MCF 10A (cell line): ENCODE measurements around the gene KRTAP12-2. TPM values are rescaled to one million over a fixed set of nuclear protein-coding genes. Genes with fewer than 3 reads are reported as not detected.
"Not testable (repeated sequence)": the region's sequence is repeated elsewhere in the genome, so short reads cannot be mapped to it uniquely, and the experiment has no call there.

ENCODE experiments used
- BruUV-seq: library from RNA; stranded (reverse); fragments of 400-500 nt; replicated peaks from 2 replicates; lab custom pipeline; 2021; lab: Mats Ljungman, UMichigan
- CTCF ChIA-PET: fragments of 300-600 bp; sonication (Branson Sonifier 250); formaldehyde crosslinking; extraction: SDS; loops from one replicate; lab custom pipeline; 2021; ENCODE audit warnings: antibody characterized with exemption, inconsistent platforms; lab: Yijun Ruan, JAX
- POLR2A ChIA-PET: fragments of 300-600, 350-650 bp; sonication (Branson Sonifier 250); formaldehyde crosslinking; extraction: SDS; loops from one replicate; lab custom pipeline; 2020; ENCODE audit warnings: antibody characterized with exemption, inconsistent platforms; lab: Yijun Ruan, JAX
- DNase-seq: peaks from one replicate; pipeline ENCODE4 v3.0.0-alpha.2; 2018; ENCODE audit not compliant: unreplicated experiment
- H3K27ac Mint-ChIP-seq: one replicate; pipeline ENCODE4 v1.8.0; 2022; ENCODE audit warnings: mild to moderate bottlenecking, low read depth, mixed read lengths; ENCODE audit not compliant: unreplicated experiment
- H3K27me3 Mint-ChIP-seq: one replicate; pipeline ENCODE4 v1.8.0; 2022; ENCODE audit warnings: mixed read lengths; ENCODE audit not compliant: insufficient read depth, unreplicated experiment
- H3K36me3 Mint-ChIP-seq: one replicate; pipeline ENCODE4 v1.8.0; 2022; ENCODE audit warnings: mild to moderate bottlenecking, moderate library complexity, mixed read lengths; ENCODE audit not compliant: insufficient read depth, unreplicated experiment
- H3K4me1 Mint-ChIP-seq: one replicate; pipeline ENCODE4 v1.8.0; 2022; ENCODE audit warnings: mixed read lengths; ENCODE audit not compliant: insufficient read depth, unreplicated experiment
- H3K4me3 Mint-ChIP-seq: one replicate; pipeline ENCODE4 v1.8.0; 2022; ENCODE audit warnings: mild to moderate bottlenecking, moderate library complexity, mixed read lengths; ENCODE audit not compliant: unreplicated experiment
- H3K9me3 Mint-ChIP-seq: one replicate; pipeline ENCODE4 v1.8.0; 2022; ENCODE audit warnings: mixed read lengths; ENCODE audit not compliant: unreplicated experiment
- intact Hi-C: fragments of 100-400 bp; cut with micrococcal nuclease; formaldehyde crosslinking; loops from 2 replicates; pipeline ENCODE4 v1.14.1; 2022
- total RNA-seq: library from RNA; stranded (reverse); gene quantifications from 2 replicates; pipeline ENCODE4 v1.2.3, GENCODE V29; 2022
- TF ChIP-seq, protein P1 (sequence below): fragments of 200-600 bp; IDR thresholded peaks from one replicate; pipeline ENCODE4 v1.8.0; 2022; ENCODE audit warnings: antibody characterized with exemption, mild to moderate bottlenecking; ENCODE audit not compliant: unreplicated experiment

KRTAP12-2 gene
- total RNA-seq, 1 experiment from 2014 or later: not detected

DNA sequence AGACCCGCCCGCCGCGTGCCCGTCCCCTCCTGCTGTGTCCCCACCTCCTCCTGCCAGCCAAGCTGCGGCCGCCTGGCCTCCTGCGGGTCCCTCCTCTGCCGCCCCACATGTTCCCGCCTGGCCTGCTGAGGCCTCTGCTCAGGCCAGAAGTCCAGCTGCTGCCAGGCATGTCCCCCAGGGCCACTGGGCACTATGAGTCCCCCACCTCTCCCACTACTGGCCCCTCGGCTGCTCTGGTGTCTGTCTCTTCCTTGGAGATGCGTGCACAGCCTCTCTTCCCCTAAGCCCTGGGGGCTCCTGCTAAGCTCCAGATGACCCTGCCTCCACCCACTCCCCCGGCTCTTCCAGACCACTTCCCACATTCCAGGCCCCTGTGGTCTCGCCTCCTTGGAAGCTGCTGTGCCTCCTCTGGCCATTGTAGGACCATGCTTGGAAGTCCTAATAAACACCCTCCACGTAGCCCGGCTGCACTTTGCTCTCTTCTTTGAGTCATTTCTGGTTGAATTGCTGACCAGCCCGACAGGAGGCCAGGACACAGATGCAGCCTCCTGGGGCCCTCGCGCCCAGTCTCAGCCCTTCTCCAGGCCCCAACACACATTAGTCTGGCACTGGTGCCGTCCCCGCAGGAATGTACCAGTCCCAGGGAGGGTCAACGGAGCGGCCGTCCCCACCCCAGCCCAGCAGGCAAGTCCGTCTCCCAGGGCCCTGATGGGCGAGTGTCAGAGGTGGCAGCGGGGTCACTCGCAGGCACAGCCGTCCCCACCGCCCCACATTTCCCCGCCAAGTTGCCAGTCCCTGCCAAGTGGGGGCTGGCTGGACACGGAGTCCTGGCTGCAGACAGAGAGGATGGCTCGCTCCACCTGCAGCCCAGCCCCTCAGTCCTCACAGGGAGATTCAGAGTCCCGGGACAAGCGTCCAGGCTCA is 31.3 kb upstream of the KRTAP12-2 start:
- intact Hi-C loops: no loop called here
- Mint-ChIP-seq H3K4me1 (no peaks in the 10 kb centered on the region), H3K36me3 (no peaks in the 10 kb centered on the region), H3K9me3 (peaks cover 10% of the 10 kb centered on the region), H3K27me3 (peaks cover 63% of the 10 kb centered on the region), H3K4me3 (no peak overlapping the region), H3K27ac (no peak overlapping the region)
- DNase-seq: no peak
- no TSS peak for BruUV-seq
- ChIA-PET POLR2A (interaction anchor here (0.7 kb wide), 1 partner anchor 963 kb away, joined by 3 read pairs; no protein-coding TSS in a partner anchor), CTCF (no interaction called here)
- TF ChIP-seq, protein P1, sequence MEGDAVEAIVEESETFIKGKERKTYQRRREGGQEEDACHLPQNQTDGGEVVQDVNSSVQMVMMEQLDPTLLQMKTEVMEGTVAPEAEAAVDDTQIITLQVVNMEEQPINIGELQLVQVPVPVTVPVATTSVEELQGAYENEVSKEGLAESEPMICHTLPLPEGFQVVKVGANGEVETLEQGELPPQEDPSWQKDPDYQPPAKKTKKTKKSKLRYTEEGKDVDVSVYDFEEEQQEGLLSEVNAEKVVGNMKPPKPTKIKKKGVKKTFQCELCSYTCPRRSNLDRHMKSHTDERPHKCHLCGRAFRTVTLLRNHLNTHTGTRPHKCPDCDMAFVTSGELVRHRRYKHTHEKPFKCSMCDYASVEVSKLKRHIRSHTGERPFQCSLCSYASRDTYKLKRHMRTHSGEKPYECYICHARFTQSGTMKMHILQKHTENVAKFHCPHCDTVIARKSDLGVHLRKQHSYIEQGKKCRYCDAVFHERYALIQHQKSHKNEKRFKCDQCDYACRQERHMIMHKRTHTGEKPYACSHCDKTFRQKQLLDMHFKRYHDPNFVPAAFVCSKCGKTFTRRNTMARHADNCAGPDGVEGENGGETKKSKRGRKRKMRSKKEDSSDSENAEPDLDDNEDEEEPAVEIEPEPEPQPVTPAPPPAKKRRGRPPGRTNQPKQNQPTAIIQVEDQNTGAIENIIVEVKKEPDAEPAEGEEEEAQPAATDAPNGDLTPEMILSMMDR: no peak

DNA sequence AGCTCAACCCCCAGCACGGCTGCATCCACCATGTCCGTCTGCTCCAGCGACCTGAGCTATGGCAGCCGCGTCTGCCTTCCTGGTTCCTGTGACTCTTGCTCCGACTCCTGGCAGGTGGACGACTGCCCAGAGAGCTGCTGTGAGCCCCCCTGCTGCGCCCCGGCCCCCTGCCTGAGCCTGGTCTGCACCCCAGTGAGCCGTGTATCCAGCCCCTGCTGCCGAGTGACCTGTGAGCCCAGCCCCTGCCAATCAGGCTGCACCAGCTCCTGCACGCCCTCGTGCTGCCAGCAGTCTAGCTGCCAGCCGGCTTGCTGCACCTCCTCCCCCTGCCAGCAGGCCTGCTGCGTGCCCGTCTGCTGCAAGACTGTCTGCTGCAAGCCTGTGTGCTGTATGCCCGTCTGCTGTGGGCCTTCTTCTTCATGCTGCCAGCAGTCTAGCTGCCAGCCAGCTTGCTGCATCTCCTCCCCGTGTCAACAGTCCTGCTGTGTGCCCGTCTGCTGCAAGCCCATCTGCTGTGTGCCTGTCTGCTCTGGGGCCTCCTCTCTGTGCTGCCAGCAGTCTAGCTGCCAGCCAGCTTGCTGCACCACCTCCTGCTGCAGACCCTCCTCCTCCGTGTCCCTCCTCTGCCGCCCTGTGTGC is 30.6 kb upstream of the KRTAP12-2 start, which contains the start of gene KRTAP10-12:
Gene KRTAP10-12 (plus strand): TSS at position 1 of the 639 bp plus-strand sequence. CDS start 30 bp downstream, at position 31.
- CTCF ChIA-PET, H3K36me3 Mint-ChIP-seq, intact Hi-C loops, H3K4me3 Mint-ChIP-seq, POLR2A ChIA-PET, H3K27ac Mint-ChIP-seq, DNase-seq, H3K4me1 Mint-ChIP-seq, BruUV-seq: not testable (repeated sequence)
- Mint-ChIP-seq H3K9me3 (peaks cover 18% of the 10 kb centered on the region), H3K27me3 (peaks cover 55% of the 10 kb centered on the region)

DNA sequence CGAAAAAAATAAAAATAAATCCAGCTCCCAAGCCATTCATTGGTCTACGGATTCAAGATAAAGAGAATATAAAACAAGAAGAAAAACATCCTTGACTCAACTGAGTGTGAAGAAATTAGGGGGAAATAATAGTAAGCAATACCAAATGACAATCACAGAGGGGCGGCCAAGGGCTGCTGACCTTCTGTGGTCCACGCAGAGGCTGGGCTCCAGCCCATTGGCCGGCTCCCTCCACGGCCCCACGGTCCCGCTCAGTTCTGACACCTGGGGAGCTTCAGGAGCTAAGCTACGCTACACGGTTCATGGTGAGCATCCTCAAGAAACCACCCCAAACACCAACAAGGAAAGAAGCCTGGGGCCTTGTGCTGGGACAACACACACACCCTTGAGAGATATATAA is 29.8 kb upstream of the KRTAP12-2 start:
- Mint-ChIP-seq H3K27ac (no peak overlapping the region), H3K36me3 (peaks cover 4% of the 10 kb centered on the region), H3K4me1 (no peaks in the 10 kb centered on the region), H3K4me3 (no peak overlapping the region), H3K27me3 (peaks cover 55% of the 10 kb centered on the region), H3K9me3 (peaks cover 23% of the 10 kb centered on the region)
- CTCF ChIA-PET: interaction anchor here (0.6 kb wide), 2 partner anchors 149 to 191 kb away, joined by 3 read pairs; no protein-coding TSS in a partner anchor
- intact Hi-C loops: no loop called here
- TF ChIP-seq, protein P1: no peak
- no peak for DNase-seq
- no TSS peak for BruUV-seq
- POLR2A ChIA-PET: no interaction called here

DNA sequence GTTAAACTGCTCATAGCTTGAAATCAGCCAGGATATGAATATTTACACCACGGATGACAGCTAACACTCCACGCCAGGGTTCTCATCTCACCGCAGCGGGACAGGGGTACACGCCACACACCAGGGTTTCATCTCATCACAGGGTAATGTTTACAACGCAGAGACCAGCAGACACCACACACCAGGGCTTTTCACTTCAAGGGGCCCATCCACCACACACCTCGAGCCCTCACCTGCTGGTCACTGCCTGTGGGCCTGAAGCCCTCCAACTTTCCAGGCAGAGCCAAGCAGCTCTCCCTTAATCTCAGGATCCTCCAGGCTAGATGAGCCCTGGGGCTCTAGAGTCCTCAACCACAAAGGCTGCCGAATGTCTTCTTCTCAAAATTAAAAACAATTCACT is 28.9 kb upstream of the KRTAP12-2 start:
- Mint-ChIP-seq H3K36me3 (peaks cover 4% of the 10 kb centered on the region), H3K4me1 (no peaks in the 10 kb centered on the region), H3K27me3 (peaks cover 65% of the 10 kb centered on the region), H3K27ac (no peak overlapping the region), H3K4me3 (no peak overlapping the region), H3K9me3 (peaks cover 23% of the 10 kb centered on the region)
- CTCF ChIA-PET: interaction anchor here (0.5 kb wide), 1 partner anchor 57 kb away, joined by 3 read pairs; no protein-coding TSS in a partner anchor
- TF ChIP-seq, protein P1: no peak
- POLR2A ChIA-PET: no interaction called here
- no TSS peak for BruUV-seq
- no peak for DNase-seq
- intact Hi-C loops: no loop called here
